Stimulated activated CD4-positive, alpha-beta T cell treated with anti-CD3 and anti-CD28 coated beads, Interleukin-4, amount 100 ng/mL, for 48 hours (primary cell): ENCODE data around the gene RNF10.
"Not testable (repeated sequence)": the region's sequence is repeated elsewhere in the genome, so short reads cannot be mapped to it uniquely, and the experiment has no call there.

Source experiments
- DNase-seq, 2 donors: peaks; one replicate each; pipeline ENCODE4 v3.0.0-alpha.2; 2020; ENCODE audit warnings: low read depth in 2 of 2

Gene RNF10

DNA sequence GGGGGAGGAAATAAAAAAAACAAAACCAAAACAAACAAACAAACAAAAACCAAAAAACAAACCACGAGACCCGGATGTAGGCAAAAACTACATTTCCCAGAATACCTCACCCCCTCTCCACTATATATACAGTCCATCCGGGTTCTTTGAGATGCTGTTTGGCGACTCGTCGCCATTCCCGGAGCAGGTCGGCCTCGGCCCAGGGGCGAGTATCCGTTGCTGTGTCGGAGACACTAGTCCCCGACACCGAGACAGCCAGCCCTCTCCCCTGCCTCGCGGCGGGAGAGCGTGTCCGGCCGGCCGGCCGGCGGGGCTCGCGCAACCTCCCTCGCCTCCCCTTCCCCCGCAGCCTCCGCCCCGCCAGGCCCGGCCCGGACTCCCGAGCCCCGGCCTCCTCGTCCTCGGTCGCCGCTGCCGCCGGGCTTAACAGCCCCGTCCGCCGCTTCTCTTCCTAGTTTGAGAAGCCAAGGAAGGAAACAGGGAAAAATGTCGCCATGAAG is at the start of gene RNF10:
TSS of gene RNF10 (plus strand) at position 154 of the 500 bp plus-strand sequence. CDS start 456 bp downstream, outside the sequence.
- DNase-seq, result peak; percentile 51 to 54

DNA sequence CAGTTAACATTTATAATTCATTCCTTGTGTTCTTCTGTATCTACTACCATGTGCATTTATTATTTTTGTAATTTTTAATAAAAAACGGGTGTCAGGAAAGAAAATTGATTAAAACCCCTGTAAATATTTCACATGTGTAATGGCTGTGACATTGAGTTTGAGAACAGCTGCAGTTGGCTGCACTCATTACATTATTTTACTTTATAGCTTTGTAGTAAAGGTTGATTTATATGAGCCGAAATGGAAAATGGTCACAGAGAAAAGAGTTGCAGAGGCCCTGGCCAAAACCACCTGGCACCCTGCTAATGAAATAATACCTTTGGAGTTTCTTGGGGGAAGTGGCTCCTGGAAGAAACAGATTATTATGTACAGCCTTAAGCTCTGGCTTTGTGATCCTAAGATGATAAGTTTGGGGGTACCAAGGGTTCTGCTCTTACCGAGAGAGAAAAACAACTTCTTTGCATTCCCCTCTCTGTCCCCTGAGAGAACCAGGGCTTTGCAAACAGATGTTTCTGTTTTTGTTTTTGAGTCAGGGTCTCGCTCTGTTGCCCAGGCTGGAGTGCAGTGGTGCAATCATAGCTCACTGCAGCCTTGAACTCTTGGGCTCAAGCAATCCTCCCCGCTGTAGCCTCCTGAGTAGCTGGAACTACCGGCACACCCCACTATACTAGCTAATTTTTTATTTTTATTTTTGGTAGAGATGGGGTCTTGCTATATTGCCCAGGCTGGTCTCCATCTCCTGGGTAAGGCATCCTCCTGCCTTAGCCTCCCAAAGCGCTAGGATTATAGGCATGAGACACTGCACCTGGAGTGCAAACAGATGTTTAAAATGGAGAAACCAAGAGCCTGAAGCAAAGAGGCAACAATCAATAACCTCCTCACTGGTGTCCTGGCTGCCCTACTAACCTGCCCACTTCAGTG is 47.9 kb upstream of the RNF10 start:
- DNase-seq, result no peak

DNA sequence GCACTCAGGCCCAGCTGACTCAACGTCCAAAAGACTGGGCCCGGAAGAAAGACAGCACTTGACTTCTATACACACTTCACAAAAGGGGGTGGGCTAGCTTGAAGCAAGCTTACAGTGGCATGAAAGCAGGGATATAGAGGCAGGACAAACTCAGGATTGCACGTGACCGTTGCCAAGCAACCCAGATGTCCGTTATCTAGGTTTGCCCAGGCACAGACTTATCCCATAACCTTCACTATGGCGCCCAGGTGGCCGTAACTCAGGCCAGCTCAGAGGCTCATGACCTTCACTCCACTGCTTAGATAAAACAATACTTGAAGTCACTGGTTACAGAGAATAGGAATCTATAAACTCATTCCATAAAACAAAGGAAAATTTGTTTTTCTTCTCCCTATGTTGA is 46.6 kb upstream of the RNF10 start:
- DNase-seq, result not testable (repeated sequence)

GRCh38 chr12:120488057-120488640 is 46.0 kb upstream of the RNF10 start:
- no peak for DNase-seq

DNA sequence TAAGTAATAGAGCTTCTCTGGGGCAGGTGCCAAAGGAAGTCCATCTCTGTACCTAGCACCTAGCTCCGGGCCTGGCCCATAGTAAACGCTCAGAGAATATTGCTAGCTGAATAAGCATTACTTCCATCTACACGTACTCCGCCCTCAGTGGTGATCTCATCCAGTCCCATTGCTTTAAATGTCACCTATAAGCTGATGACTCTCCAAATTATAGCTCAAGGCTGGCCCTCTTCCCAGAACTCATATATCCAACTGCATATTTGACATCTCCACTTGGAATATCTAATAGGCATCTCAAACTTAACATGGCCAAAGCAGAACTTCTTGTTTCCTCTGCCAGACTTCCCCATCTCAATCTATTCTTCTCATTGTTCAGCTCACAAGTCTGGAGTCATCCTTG is 45.1 kb upstream of the RNF10 start:
- no peak for DNase-seq

DNA sequence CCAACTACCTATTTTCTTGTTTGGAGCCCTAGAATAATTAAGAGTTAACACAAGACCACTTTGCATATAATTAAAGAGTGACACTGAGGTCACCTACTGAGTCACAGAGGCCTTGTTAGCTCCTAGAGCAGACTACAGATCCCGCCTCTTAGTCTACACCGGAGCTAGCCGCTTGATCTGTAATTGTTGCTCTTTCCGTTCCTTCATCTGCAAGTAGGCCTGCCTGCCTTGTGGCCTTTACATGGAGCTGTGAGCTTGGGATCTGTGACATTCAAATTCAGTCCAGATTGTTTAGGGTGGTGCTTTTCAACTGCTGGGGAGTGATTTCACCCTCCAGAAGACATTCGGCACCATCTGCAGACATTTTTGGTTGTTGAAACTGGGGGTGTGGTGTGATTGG is 43.8 kb upstream of the RNF10 start:
- DNase-seq, result no peak

GRCh38 chr12:120490833-120491512 is 43.2 kb upstream of the RNF10 start:
- no peak for DNase-seq

DNA sequence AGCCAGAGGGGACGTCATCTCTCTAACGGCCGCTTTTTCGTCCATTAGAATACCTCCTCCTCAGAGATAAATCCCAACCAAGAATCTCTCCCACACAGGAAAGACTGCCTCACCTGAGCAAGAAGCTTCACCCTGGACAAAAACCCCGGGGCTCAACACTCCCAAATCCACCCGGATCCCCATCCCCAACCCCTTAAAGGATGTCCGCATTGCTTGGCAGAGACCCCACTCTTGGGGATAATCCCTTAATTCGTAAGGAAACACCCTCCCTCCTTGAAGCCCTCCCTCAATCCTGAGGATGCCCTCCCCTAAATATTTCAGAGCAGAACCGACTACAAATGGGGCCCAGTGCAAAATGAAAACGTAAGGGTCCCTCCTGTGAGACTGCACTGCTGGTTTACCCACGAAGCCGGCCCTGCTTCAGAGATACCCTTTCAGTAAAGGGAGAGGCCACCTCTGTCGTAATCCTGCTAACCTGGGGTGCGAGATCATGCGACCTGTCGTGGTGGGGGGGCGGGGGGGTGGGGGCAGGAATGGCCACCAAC is 38.9 kb upstream of the RNF10 start:
- no peak for DNase-seq

DNA sequence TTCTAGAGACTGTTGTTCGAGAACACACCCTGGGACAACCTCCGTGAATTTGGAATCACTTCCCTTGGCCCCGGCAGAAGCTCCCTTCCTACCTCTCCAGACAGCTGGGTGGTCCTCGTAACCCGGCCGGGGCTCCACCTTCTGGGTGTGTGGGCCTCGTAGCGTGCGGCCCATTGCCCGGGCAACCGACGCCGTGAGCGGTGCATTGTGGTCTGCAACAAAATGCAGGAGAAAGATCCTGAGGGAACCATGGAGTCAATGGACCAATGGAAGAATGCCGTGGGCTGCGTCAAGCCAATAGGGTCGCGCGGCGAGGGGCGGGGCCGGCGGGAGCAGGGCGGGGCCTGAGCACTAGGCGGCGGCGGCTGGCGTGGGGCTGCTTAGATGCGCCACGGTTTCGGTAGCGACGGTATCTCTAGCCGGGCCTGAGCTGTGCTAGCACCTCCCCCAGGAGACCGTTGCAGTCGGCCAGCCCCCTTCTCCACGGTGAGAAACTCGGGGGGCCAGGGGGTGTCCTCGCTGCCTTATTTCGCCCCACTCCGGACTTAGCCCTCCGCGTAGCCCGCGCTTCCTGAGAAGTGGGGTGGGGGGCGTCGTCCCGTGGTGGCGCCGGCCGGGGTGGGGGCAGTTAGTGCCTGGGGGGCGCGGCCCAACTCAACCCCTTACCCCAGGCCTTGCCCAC is 38.3 kb upstream of the RNF10 start, which contains the start of gene DYNLL1:
TSS of gene DYNLL1 (plus strand) at position 383 of the 682 bp plus-strand sequence. CDS start 309 bp downstream, outside the sequence.
- DNase-seq, result peak; percentile 96 to 99

DNA sequence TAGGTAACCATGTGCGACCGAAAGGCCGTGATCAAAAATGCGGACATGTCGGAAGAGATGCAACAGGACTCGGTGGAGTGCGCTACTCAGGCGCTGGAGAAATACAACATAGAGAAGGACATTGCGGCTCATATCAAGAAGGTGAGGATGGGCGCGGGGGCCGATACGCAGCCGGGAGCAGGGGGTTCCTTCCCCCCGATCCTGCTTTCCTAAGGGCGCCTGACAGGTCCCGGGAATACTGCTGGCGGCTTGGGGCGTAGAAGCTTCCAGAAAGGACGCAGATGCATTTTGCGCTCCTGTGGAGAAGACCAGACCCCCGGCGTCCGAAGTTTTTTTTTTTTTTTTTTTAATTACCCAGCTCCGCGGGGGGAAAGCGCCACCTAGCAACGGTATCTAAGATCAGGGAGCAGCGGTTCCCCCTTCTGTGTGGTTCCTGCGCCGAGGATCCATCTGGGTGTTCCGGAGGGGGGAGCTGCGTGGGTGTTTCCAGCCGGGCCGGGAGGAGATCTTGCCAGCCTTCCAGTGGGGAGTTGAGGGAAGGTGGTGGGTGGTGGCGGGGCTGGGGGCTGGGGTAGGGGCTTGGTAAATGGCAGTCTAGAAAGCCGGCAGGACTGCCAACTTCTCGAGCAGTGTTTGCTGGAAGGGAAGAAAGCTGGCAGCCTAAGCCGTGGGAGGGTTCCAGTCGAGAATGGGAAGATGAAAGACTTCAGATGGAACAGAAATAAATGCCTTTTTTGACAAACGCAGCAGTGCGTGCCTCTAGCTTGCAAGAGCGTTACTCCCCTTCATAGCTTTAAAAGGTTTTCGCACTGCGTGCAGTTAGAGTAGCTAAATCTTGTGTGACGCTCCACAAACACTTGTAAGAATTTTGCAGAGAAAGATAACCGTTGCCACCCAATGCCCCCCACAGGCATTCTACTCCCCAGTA is 37.5 kb upstream of the RNF10 start:
- DNase-seq, result peak; percentile 15 to 26

GRCh38 chr12:120497524-120498150 is 36.5 kb upstream of the RNF10 start:
- no peak for DNase-seq

GRCh38 chr12:120498870-120499515 is 35.2 kb upstream of the RNF10 start:
- DNase-seq, result no peak

DNA sequence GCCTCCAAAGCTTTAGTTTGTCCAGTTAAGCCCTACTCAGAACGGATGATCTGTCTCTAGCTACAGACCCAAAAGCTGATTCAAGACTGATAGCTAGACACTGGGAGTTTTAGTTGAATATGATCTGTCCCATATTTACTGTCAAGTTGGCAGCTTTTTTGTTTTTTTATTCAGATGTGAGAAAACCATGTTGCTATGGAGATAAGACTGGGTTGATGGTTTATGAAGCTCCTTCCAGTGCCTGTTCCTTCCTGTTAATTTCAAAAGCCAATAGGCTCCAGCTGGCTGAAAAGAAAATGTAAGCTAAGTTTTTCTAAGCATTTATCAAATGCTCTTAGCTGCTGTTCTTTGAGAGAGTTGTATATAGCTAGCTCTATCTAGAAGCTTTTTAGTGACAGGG is 33.6 kb upstream of the RNF10 start:
- DNase-seq, result no peak

- DNase-seq, result no peak
These were observed 29.6 kb upstream of the RNF10 start for GRCh38 chr12:120504587-120504986.

DNA sequence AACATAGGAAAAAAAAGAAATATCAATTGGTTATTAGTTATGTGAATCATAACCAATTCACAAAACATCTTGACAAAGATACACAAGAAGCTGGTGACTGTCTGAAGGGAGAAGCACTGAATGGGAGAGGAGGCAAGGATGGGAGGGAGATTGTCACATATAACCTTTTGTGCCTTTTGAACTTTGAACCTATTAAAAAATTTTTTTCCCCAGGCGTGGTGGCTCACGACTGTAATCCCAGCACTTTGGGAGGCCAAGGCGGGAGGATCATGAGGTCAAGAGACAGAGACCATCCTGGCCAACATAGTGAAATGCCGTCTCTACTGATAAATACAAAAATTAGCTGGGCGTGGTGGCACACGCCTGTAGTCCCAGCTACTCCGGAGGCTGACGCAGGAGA is 25.6 kb upstream of the RNF10 start:
- DNase-seq, result no peak

GRCh38 chr12:120514002-120514401 is 20.2 kb upstream of the RNF10 start:
- DNase-seq, result no peak

DNA sequence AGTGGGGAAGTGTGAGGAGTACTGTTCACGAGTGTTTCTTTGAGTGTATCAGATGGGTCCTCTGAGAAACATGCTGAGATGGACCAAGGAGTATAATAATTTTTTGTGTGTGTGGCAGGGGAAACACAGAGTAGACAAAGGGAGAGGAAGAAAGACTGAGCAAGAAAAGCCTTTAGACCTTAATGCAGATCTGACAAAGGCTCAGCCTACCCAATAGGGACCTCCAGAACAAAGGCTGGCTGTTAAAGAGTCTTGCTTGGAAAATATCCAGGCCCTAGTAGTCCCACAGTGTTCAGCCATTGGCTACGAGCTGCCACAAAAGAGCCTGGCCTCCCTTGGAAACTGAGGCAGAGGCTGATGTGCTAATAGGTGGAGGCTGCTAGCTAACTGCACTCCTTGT is 18.7 kb upstream of the RNF10 start:
- no peak for DNase-seq

DNA sequence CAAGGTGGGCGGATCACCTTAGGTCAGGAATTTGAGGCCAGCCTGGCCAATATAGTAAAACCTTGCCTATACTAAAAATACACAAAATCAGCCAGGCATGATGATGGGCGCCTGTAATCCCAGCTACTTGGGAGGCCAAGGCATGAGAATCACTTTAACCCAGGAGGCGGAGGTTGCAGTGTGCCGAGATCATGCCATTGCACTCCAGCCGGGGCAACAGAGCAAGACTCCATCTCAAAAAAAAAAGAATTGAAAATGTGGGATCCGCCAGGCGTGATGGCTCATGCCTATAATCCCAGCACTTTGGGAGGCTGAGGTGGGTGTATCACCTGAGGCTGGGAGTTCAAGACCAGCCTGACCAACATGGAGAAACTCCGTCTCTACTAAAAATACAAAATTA is 14.8 kb upstream of the RNF10 start:
- not testable (repeated sequence) for DNase-seq

DNA sequence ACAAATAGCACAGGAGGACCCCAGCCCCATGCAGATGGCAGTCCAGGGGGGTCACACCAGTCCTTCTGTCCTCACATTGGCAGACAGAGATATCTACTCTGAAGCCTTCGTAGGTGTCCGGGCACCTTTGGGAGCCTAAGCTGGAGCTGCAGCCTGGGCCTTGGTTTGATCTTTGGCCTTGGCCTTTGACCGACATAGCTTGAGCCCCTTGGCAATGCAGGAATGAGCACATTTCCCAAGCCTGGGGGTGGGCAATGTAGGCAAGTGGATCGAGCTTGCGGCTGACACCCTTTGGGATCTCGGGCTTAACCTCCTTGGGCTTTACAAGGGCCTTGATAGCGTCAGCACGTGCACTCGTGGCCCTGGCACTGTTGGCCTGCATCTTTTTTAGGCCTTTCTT is 11.6 kb upstream of the RNF10 start:
- DNase-seq, result no peak
